CD4-positive, alpha-beta memory T cell (primary cell): ENCODE measurements around the gene CFAP300. TPM values are rescaled to one million over a fixed set of nuclear protein-coding genes. Genes with fewer than 3 reads are reported as not detected.

Source experiments
- CTCF ChIA-PET: fragments of 350-600 bp; sonication (Branson Sonifier 250); formaldehyde crosslinking; loops from one replicate; lab custom pipeline; 2021; ENCODE audit warnings: inconsistent platforms; ENCODE audit not compliant: partially characterized antibody; lab: Charles Lee
- POLR2A ChIA-PET: fragments of 350-600 bp; sonication (Branson Sonifier 250); formaldehyde crosslinking; loops from one replicate; lab custom pipeline; 2021; ENCODE audit not compliant: partially characterized antibody; lab: Charles Lee
- DNase-seq, 5 donors: peaks; one replicate each; pipeline versions ENCODE4 v3.0.0 to v3.0.0-alpha.2; 2020 to 2022; ENCODE audit warnings: mixed read lengths in 1 of 5
- H3K27ac ChIP-seq: one replicate; pipeline ENCODE4 v1.7.0; 2013; ENCODE audit warnings: low read depth, low read length
- H3K27me3 ChIP-seq: 2 replicates; pipeline ENCODE4 v1.7.0; 2013; ENCODE audit warnings: mild to moderate bottlenecking, low read length, moderate library complexity; ENCODE audit not compliant: insufficient read depth
- H3K36me3 ChIP-seq: 2 replicates; pipeline ENCODE4 v1.7.0; 2013; ENCODE audit warnings: mild to moderate bottlenecking, low read length, moderate library complexity; ENCODE audit not compliant: insufficient read depth
- H3K4me1 ChIP-seq: 2 replicates; pipeline ENCODE4 v1.7.0; 2013; ENCODE audit warnings: mild to moderate bottlenecking, low read length, moderate library complexity; ENCODE audit not compliant: insufficient read depth
- H3K4me3 ChIP-seq, 2 donors: one replicate each; pipeline ENCODE4 v1.7.0; 2013; ENCODE audit warnings: low read length in 2 of 2, mild to moderate bottlenecking in 1 of 2
- H3K9me3 ChIP-seq, 2 donors: one replicate each; pipeline ENCODE4 v1.7.0; 2013; ENCODE audit warnings: low read length in 2 of 2, control low read depth in 1 of 2; ENCODE audit not compliant: control insufficient read depth in 1 of 2
- H3K27ac Mint-ChIP-seq, 7 donors: one replicate each; pipeline ENCODE4 v1.8.0; 2020 to 2021; ENCODE audit warnings: mixed read lengths in 7 of 7, mild to moderate bottlenecking in 6 of 7, inconsistent platforms in 3 of 7, moderate library complexity in 3 of 7
- H3K27me3 Mint-ChIP-seq, 2 donors: one replicate each; pipeline ENCODE4 v1.8.0; 2020 to 2021; ENCODE audit warnings: mixed read lengths in 2 of 2
- H3K36me3 Mint-ChIP-seq, 2 donors: one replicate each; pipeline ENCODE4 v1.8.0; 2020 to 2021; ENCODE audit warnings: mixed read lengths in 2 of 2, inconsistent platforms in 1 of 2, mild to moderate bottlenecking in 1 of 2
- H3K4me1 Mint-ChIP-seq, 4 donors: one replicate each; pipeline ENCODE4 v1.8.0; 2020 to 2021; ENCODE audit warnings: mixed read lengths in 4 of 4, mild to moderate bottlenecking in 1 of 4
- H3K4me3 Mint-ChIP-seq, 8 donors: one replicate each; pipeline ENCODE4 v1.8.0; 2020 to 2021; ENCODE audit warnings: mixed read lengths in 8 of 8, mild to moderate bottlenecking in 7 of 8, moderate library complexity in 6 of 8, inconsistent platforms in 3 of 8
- H3K9me3 Mint-ChIP-seq, 8 donors: one replicate each; pipeline ENCODE4 v1.8.0; 2020 to 2021; ENCODE audit warnings: mixed read lengths in 8 of 8, mild to moderate bottlenecking in 5 of 8, inconsistent platforms in 3 of 8, moderate library complexity in 1 of 8
- intact Hi-C: fragments of 100-400 bp; cut with micrococcal nuclease; formaldehyde crosslinking; loops from one replicate; pipeline ENCODE4 v1.15.1; 2023
- polyA plus RNA-seq, 2 donors: library from polyadenylated mRNA; unstranded; fragments of 300-500 nt; fragmentation: Illumina TruSeq; gene quantifications; one replicate each; pipeline ENCODE4 v1.2.3, GENCODE V29; 2021
- total RNA-seq, 2 experiments: library from RNA; stranded (reverse); gene quantifications; one replicate each; pipeline ENCODE4 v1.2.3, GENCODE V29; 2021

The CFAP300 gene
- total and polyA plus RNA-seq, 4 experiments from 2014 or later: not detected

- H3K9me3 ChIP-seq: peaks cover 0 to 4% of the 10 kb centered on the region in 2 donors
- H3K4me3 ChIP-seq: no peak overlapping the region
- Mint-ChIP-seq H3K36me3 (peaks cover 0 to 3% of the 10 kb centered on the region in 2 donors), H3K27ac (no peak overlapping the region), H3K4me3 (no peak overlapping the region), H3K9me3 (peaks cover 0 to 37% (median 24%) of the 10 kb centered on the region in 8 donors), H3K27me3 (no peaks in the 10 kb centered on the region), H3K4me1 (no peaks in the 10 kb centered on the region)
- intact Hi-C loops: no loop called here
- no peak for DNase-seq
- ChIA-PET CTCF (no interaction called here), POLR2A (no interaction called here)
- no peak overlapping the region for H3K27ac ChIP-seq
- H3K4me1 ChIP-seq: no peaks in the 10 kb centered on the region
- no peaks in the 10 kb centered on the region for H3K27me3 ChIP-seq
- no peaks in the 10 kb centered on the region for H3K36me3 ChIP-seq
Measured at GRCh38 chr11:102073253-102073652, 26.0 kb downstream of the CFAP300 start.

- Mint-ChIP-seq H3K4me3 (no peak overlapping the region), H3K27me3 (peaks cover under 1 to 4% of the 10 kb centered on the region in 2 donors), H3K27ac (no peak overlapping the region), H3K9me3 (peaks cover 0 to 5% (median under 1%) of the 10 kb centered on the region in 8 donors), H3K36me3 (no peaks in the 10 kb centered on the region), H3K4me1 (no peaks in the 10 kb centered on the region)
- no peaks in the 10 kb centered on the region for H3K9me3 ChIP-seq
- no peaks in the 10 kb centered on the region for H3K36me3 ChIP-seq
- ChIA-PET POLR2A (no interaction called here), CTCF (no interaction called here)
- H3K27ac ChIP-seq: no peak overlapping the region
- H3K27me3 ChIP-seq: no peaks in the 10 kb centered on the region
- no peak for DNase-seq
- H3K4me1 ChIP-seq: no peaks in the 10 kb centered on the region
- H3K4me3 ChIP-seq: no peak overlapping the region
- intact Hi-C loops: no loop called here
Measured at GRCh38 chr11:102079625-102080024, 32.4 kb downstream of the CFAP300 start.

DNA sequence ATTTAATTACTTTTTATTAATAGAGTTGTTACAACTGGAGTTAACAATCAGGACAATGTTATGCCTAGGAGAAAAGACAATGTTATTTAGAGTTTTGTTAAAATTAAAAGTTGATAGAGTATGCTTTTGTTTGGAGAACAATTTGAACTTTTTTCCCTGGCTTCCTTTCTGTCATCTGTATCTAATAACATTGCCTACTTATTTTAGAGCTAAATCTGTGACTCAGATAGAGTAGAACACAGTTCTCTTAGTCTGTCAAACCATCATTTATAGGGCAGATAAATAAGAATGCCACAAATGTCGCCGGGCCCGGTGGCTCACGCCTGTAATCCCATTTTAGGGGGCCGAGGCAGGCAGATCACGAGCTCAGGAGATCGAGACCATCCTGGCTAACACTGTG is 34.1 kb downstream of the CFAP300 start:
- peaks cover 0 to 4% (median 0%) of the 10 kb centered on the region in 8 donors for H3K9me3 Mint-ChIP-seq
- CTCF ChIA-PET: no interaction called here
- no peak overlapping the region for H3K4me3 Mint-ChIP-seq
- no peaks in the 10 kb centered on the region for H3K36me3 Mint-ChIP-seq
- H3K4me1 Mint-ChIP-seq: no peaks in the 10 kb centered on the region
- POLR2A ChIA-PET: no interaction called here
- Histone ChIP-seq H3K36me3 (no peaks in the 10 kb centered on the region), H3K9me3 (no peaks in the 10 kb centered on the region), H3K27ac (no peak overlapping the region), H3K4me1 (no peaks in the 10 kb centered on the region), H3K27me3 (no peaks in the 10 kb centered on the region), H3K4me3 (no peak overlapping the region)
- no peak for DNase-seq
- peaks cover 3 to 6% of the 10 kb centered on the region in 2 donors for H3K27me3 Mint-ChIP-seq
- intact Hi-C loops: no loop called here
- H3K27ac Mint-ChIP-seq: no peak overlapping the region

DNA sequence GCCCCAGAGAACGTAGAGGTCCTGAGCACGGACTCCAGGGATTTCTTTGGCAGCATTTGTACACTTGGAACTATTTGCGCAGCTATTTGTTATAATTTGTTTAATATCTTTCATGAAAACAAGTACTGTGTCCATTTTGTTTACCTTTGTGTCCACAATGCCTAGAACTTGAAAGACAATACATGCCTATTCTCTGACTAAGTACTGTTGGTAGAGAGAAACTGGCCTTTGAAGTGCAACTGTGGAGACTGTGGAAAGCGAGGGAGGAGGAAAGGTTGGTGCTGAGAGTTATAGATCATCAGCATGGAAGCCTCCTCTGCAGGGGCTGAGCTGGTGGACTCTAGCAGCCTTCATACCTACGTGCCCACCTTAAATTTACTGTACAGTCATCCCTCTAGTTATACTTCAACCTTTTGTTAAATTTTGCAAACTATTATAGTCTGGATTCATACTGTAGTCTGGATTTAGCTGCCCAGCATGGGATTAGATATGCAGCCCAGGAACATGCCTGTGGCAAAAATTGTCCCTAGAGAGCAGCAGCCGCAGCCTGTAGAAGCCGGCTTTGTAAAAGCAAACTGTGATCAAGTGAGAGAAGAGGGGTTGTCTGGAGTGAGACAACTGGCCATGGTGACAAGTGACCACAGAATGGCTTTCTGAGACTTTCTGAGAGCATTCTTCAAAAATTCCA is 38.8 kb downstream of the CFAP300 start:
- ChIA-PET POLR2A (no interaction called here), CTCF (no interaction called here)
- Mint-ChIP-seq H3K4me3 (no peak overlapping the region), H3K4me1 (peaks cover 0 to 4% (median 0%) of the 10 kb centered on the region in 4 donors), H3K27me3 (peaks cover 5 to 8% of the 10 kb centered on the region in 2 donors), H3K36me3 (no peaks in the 10 kb centered on the region), H3K27ac (no peak overlapping the region), H3K9me3 (peaks cover 0 to 3% (median 0%) of the 10 kb centered on the region in 8 donors)
- no peaks in the 10 kb centered on the region for H3K4me1 ChIP-seq
- DNase-seq: no peak
- no peaks in the 10 kb centered on the region for H3K27me3 ChIP-seq
- no peaks in the 10 kb centered on the region for H3K36me3 ChIP-seq
- H3K27ac ChIP-seq: no peak overlapping the region
- H3K4me3 ChIP-seq: no peak overlapping the region
- H3K9me3 ChIP-seq: no peaks in the 10 kb centered on the region
- intact Hi-C loops: no loop called here

GRCh38 chr11:102097186-102097585 is 49.9 kb downstream of the CFAP300 start:
- H3K36me3 ChIP-seq: no peaks in the 10 kb centered on the region
- Mint-ChIP-seq H3K36me3 (no peaks in the 10 kb centered on the region), H3K27me3 (peaks cover 0 to 3% of the 10 kb centered on the region in 2 donors), H3K4me1 (no peaks in the 10 kb centered on the region), H3K9me3 (no peaks in the 10 kb centered on the region), H3K4me3 (no peak overlapping the region), H3K27ac (no peak overlapping the region)
- H3K9me3 ChIP-seq: no peaks in the 10 kb centered on the region
- no peak overlapping the region for H3K27ac ChIP-seq
- intact Hi-C loops: no loop called here
- no peaks in the 10 kb centered on the region for H3K27me3 ChIP-seq
- no peaks in the 10 kb centered on the region for H3K4me1 ChIP-seq
- ChIA-PET CTCF (no interaction called here), POLR2A (no interaction called here)
- DNase-seq: no peak
- H3K4me3 ChIP-seq: no peak overlapping the region

GRCh38 chr11:102099755-102100154 is 52.5 kb downstream of the CFAP300 start:
- no peaks in the 10 kb centered on the region for H3K9me3 ChIP-seq
- DNase-seq: no peak
- no peaks in the 10 kb centered on the region for H3K4me1 Mint-ChIP-seq
- no peaks in the 10 kb centered on the region for H3K36me3 ChIP-seq
- no peaks in the 10 kb centered on the region for H3K36me3 Mint-ChIP-seq
- H3K27ac ChIP-seq: no peak overlapping the region
- H3K4me3 ChIP-seq: no peak overlapping the region
- peaks cover 9 to 10% of the 10 kb centered on the region in 2 donors for H3K27me3 Mint-ChIP-seq
- intact Hi-C loops: no loop called here
- no peak overlapping the region for H3K27ac Mint-ChIP-seq
- ChIA-PET POLR2A (no interaction called here), CTCF (no interaction called here)
- no peaks in the 10 kb centered on the region for H3K27me3 ChIP-seq
- no peaks in the 10 kb centered on the region for H3K4me1 ChIP-seq
- no peak overlapping the region for H3K4me3 Mint-ChIP-seq
- peaks cover 0 to under 1% (median 0%) of the 10 kb centered on the region in 8 donors for H3K9me3 Mint-ChIP-seq

- peaks cover 5 to 12% (median 8%) of the 10 kb centered on the region in 4 donors for H3K4me1 Mint-ChIP-seq
- Histone ChIP-seq H3K9me3 (no peaks in the 10 kb centered on the region), H3K27ac (no peak overlapping the region), H3K27me3 (peaks cover 11% of the 10 kb centered on the region), H3K4me1 (peaks cover 12% of the 10 kb centered on the region), H3K4me3 (no peak overlapping the region), H3K36me3 (no peaks in the 10 kb centered on the region)
- POLR2A ChIA-PET: no interaction called here
- peaks cover 26 to 28% of the 10 kb centered on the region in 2 donors for H3K27me3 Mint-ChIP-seq
- H3K36me3 Mint-ChIP-seq: peaks cover 0 to 7% of the 10 kb centered on the region in 2 donors
- CTCF ChIA-PET: no interaction called here
- peaks cover 0 to 2% (median 0%) of the 10 kb centered on the region in 8 donors for H3K9me3 Mint-ChIP-seq
- intact Hi-C loops: no loop called here
- DNase-seq: no peak
- peak overlapping the region; percentile 39 to 97 (median 94) for H3K4me3 Mint-ChIP-seq
- H3K27ac Mint-ChIP-seq: no peak overlapping the region
Measured at GRCh38 chr11:102108734-102109440, 61.6 kb downstream of the CFAP300 start.
